Spleen (tissue), 11 donors: ENCODE data around the gene SYCE3. TPM values are rescaled to one million over a fixed set of nuclear protein-coding genes. Genes with fewer than 3 reads are reported as not detected.

Experiments used
- DNase-seq: peaks from one replicate; pipeline ENCODE4 v3.0.0-alpha.2; 2020
- H3K27ac ChIP-seq, 8 donors: fragments of 200-600 bp; sonication (generic) in 7 of 8; 1 replicate in 4 of 8; 2 replicates in 4 of 8; pipeline versions ENCODE4 v1.5.0 to v1.8.0; 2016 to 2021; ENCODE audit warnings: inconsistent platforms in 4 of 8, mild to moderate bottlenecking in 4 of 8, moderate library complexity in 1 of 8
- H3K27me3 ChIP-seq, 7 donors: fragments of 200-600 bp; sonication (generic) in 6 of 7; replicated peaks in 1 of 7; 1 replicate in 4 of 7; 2 replicates in 3 of 7; pipeline versions ENCODE4 v1.5.0 to v1.8.0; 2016 to 2021; ENCODE audit warnings: inconsistent platforms in 3 of 7, mild to moderate bottlenecking in 1 of 7
- H3K36me3 ChIP-seq, 6 donors: fragments of 200-600 bp; sonication (generic) in 5 of 6; 1 replicate in 4 of 6; 2 replicates in 2 of 6; pipeline versions ENCODE4 v1.5.0 to v1.8.0; 2016 to 2021; ENCODE audit warnings: inconsistent platforms in 2 of 6
- H3K4me1 ChIP-seq, 6 donors: fragments of 200-600 bp; sonication (generic) in 5 of 6; 1 replicate in 3 of 6; 2 replicates in 3 of 6; pipeline versions ENCODE4 v1.5.0 to v1.8.0; 2016 to 2021; ENCODE audit warnings: inconsistent platforms in 3 of 6
- H3K4me3 ChIP-seq, 8 donors: fragments of 200-600 bp; sonication (generic) in 7 of 8; 1 replicate in 4 of 8; 2 replicates in 4 of 8; pipeline versions ENCODE4 v1.5.0 to v1.8.0; 2016 to 2021; ENCODE audit warnings: inconsistent platforms in 4 of 8, mild to moderate bottlenecking in 4 of 8, moderate library complexity in 2 of 8
- H3K9me3 ChIP-seq, 8 donors: fragments of 200-600 bp; sonication (generic) in 7 of 8; 1 replicate in 4 of 8; 2 replicates in 4 of 8; pipeline versions ENCODE4 v1.5.0 to v1.8.0; 2016 to 2021; ENCODE audit warnings: inconsistent platforms in 4 of 8
- POLR2A ChIP-seq, 3 donors: fragments of 450-650 bp; IDR thresholded peaks; one replicate each; pipeline ENCODE4 v1.5.1; 2017; ENCODE audit warnings: antibody characterized with exemption in 3 of 3, mild to moderate bottlenecking in 1 of 3
- POLR2AphosphoS5 ChIP-seq, 3 donors: sonication (generic); formaldehyde crosslinking; IDR thresholded peaks; one replicate each; pipeline ENCODE4 v1.5.1; 2017; ENCODE audit warnings: antibody characterized with exemption in 3 of 3
- WGBS, 5 donors: extraction: QIAGEN DNeasy Blood & Tissue Kit in 3 of 5; methylation state at CpG; one replicate each; pipeline versions ENCODE4 v1.1.5 to v1.1.7; 2013 to 2018; 5-methylcytosine and 5-hydroxymethylcytosine counted together
- intact Hi-C: fragments of 100-400 bp; cut with DNase I; formaldehyde crosslinking; loops from one replicate; pipeline ENCODE4 v1.15.0; 2023; ENCODE audit warnings: low total_unique reads
- polyA plus RNA-seq, 3 donors: library from polyadenylated mRNA; stranded (reverse); fragments of 200-250 nt; gene quantifications; one replicate each; pipeline ENCODE4 v1.2.1, GENCODE V29; 2013
- total RNA-seq, 7 donors: library from RNA; depleted of rRNA in 3 of 7; stranded (reverse); fragments of >200 nt in 3 of 7; fragmentation: NEBNext Ultra II Directional in 4 of 7; extraction: Animal tissue kit (Norgen Biotek cat#: 25700) in 4 of 7; gene quantifications; one replicate each; pipeline versions ENCODE4 v1.1.0 to v1.2.1, GENCODE V29; 2016 to 2021
- TF ChIP-seq, protein P1 (sequence below), 11 experiments: fragments of 200-600 bp in 7 of 11; fragments of 450-650 bp in 4 of 11; sonication (generic) in 4 of 11; IDR thresholded peaks in 8 of 11; conservative IDR thresholded peaks in 3 of 11; 1 replicate in 7 of 11; 2 replicates in 4 of 11; pipeline versions ENCODE4 v1.4.0 to v1.8.0; 2016 to 2021; ENCODE audit warnings: antibody characterized with exemption in 11 of 11, inconsistent platforms in 4 of 11, mild to moderate bottlenecking in 1 of 11
- donor health status: healthy with polysubstance abuse.
- donor health status: DM: no; HTN: no; CAD: no; lungs with moderate emphysema.
- donor health status: DM: no; HTN: no; CAD: no.
- donor health status: Bipolar disorder and iron deficiency.
- donor health status: healthy.
- donor health status: DM: no; HTN: no; CAD: no.
- donor health status: DM: yes; HTN: yes; CAD: no.

SYCE3 gene
- total and polyA plus RNA-seq, 10 donors: 0.50 to 3.0 TPM; not detected in 8

DNA sequence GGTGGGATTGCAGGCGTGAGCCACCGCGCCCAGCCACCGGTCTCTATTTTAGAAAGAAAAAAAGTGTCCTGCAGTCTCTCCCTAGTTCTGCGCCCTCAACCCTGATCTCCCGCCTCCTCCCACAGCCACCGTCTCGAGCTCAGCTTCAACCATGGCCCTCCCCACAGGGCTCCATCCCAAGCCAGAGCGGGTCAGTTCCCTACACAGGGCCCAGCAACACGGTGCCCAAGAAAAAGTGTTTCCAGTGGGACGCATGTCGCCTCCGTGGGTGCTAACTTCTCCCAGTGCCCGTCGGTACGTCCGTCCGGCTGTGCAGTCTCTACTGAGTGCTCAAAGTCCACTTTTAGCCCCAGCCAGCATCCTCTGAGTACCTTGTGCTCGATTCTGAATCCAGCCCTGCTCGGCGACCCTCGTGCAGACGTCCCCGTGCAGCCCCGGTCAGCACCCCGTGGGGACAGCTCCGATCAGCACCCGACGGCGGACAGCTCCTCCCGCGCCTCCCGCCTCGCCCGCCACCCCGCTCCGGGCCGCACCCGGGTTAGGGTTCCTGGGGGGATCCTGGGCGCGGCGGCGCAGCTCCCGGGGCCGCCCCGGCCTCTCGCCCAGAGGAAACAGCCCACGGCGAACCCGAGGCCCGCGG, 37.2 kb upstream of the SYCE3 start:
- H3K4me1 ChIP-seq: peaks cover 0 to 30% (median 16%) of the 10 kb centered on the region in 6 donors
- peak; percentile 85 for DNase-seq
- TF ChIP-seq, protein P1, sequence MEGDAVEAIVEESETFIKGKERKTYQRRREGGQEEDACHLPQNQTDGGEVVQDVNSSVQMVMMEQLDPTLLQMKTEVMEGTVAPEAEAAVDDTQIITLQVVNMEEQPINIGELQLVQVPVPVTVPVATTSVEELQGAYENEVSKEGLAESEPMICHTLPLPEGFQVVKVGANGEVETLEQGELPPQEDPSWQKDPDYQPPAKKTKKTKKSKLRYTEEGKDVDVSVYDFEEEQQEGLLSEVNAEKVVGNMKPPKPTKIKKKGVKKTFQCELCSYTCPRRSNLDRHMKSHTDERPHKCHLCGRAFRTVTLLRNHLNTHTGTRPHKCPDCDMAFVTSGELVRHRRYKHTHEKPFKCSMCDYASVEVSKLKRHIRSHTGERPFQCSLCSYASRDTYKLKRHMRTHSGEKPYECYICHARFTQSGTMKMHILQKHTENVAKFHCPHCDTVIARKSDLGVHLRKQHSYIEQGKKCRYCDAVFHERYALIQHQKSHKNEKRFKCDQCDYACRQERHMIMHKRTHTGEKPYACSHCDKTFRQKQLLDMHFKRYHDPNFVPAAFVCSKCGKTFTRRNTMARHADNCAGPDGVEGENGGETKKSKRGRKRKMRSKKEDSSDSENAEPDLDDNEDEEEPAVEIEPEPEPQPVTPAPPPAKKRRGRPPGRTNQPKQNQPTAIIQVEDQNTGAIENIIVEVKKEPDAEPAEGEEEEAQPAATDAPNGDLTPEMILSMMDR (IDR thresholded peaks at IDR 0.05 in 8 of 11, conservative IDR thresholded peaks at IDR 0.05 in 3 of 11): no peak
- TF ChIP-seq POLR2A (IDR thresholded peaks at IDR 0.05): no peak
- peak in 2 of 3 donors; percentile 14 to 68 for TF ChIP-seq POLR2AphosphoS5 (IDR thresholded peaks at IDR 0.05)

DNA sequence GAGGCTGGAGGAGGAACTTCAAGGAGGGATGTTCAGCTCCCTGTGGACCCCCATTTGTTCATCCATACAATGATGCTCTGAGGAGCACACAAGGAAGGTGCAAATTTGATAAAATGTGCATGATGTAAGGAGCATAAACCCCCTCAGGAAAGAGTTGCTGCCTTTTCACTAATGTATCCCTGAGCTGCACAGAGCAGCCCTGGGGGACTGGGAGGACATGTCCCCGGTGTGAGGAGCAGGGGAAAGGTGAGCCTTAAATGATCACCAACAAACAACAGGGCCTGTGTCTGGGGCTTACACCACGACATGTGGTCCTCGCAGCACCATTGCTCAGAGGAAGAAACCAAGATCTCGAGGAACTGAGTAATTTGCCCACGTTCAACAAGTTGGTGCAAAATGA, 34.4 kb upstream of the SYCE3 start:
- Histone ChIP-seq H3K36me3 (peaks cover 0 to 5% (median 0%) of the 10 kb centered on the region in 6 donors), H3K27ac (no peak overlapping the region), H3K27me3 (peaks cover 5 to 41% (median 22%) of the 10 kb centered on the region in 7 donors), H3K9me3 (no peaks in the 10 kb centered on the region), H3K4me3 (no peak overlapping the region), H3K4me1 (peaks cover 0 to 20% (median 16%) of the 10 kb centered on the region in 6 donors)
- intact Hi-C loops: no loop called here
- no peak for DNase-seq
- 85 to 96% (median 90%) methylated on average over 5 of the region's 5 CpGs for WGBS, 5 donors
- TF ChIP-seq, protein P1 (IDR thresholded peaks at IDR 0.05 in 8 of 11, conservative IDR thresholded peaks at IDR 0.05 in 3 of 11): no peak
- no peak for TF ChIP-seq POLR2A (IDR thresholded peaks at IDR 0.05)
- TF ChIP-seq POLR2AphosphoS5 (IDR thresholded peaks at IDR 0.05): no peak

More for the DNA sequence above, 37.2 kb upstream of the SYCE3 start:
- Histone ChIP-seq H3K4me3 (peak overlapping the region in 7 of 8 donors; percentile 25 to 71 (median 50)), H3K27ac (no peak overlapping the region), H3K27me3 (peaks cover 5 to 69% (median 48%) of the 10 kb centered on the region in 7 donors), H3K9me3 (no peaks in the 10 kb centered on the region), H3K36me3 (peaks cover 0 to 5% (median 0%) of the 10 kb centered on the region in 6 donors)
- intact Hi-C loops: no loop called here
- whole genome bisulfite sequencing, 5 donors: 15 to 27% (median 24%) methylated on average over 28 to 52 of the region's 52 CpGs

DNA sequence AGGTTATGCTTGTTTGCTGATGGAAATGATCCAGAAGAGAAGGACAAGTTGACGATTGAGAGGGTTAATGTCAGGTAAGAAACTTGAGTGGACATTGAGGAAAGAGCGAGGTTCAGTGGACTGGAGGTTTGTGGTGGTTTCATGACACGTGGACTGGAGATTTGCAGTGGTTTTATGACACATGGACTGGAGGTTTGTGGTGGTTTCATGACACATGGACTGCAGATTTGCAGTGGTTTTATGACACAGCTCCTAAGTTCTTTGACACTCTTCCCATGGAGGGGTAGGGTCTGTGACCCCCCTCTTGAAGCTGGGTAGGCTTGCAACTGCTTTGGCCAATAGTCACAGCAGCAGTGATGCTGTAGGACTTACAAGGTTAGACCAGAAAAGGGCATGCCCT, 32.5 kb upstream of the SYCE3 start:
- H3K9me3 ChIP-seq: no peaks in the 10 kb centered on the region
- peaks cover 5 to 22% (median 10%) of the 10 kb centered on the region in 7 donors for H3K27me3 ChIP-seq
- H3K36me3 ChIP-seq: peaks cover 0 to 5% (median 0%) of the 10 kb centered on the region in 6 donors
- H3K4me1 ChIP-seq: peaks cover 0 to 6% (median 5%) of the 10 kb centered on the region in 6 donors
- TF ChIP-seq POLR2A (IDR thresholded peaks at IDR 0.05): no peak
- TF ChIP-seq POLR2AphosphoS5 (IDR thresholded peaks at IDR 0.05): no peak
- TF ChIP-seq, protein P1 (IDR thresholded peaks at IDR 0.05 in 8 of 11, conservative IDR thresholded peaks at IDR 0.05 in 3 of 11): no peak
- intact Hi-C loops: no loop called here
- H3K27ac ChIP-seq: no peak overlapping the region
- no peak for DNase-seq
- 81 to 92% (median 86%) methylated on average over 3 of the region's 3 CpGs for WGBS, 5 donors
- no peak overlapping the region for H3K4me3 ChIP-seq

DNA sequence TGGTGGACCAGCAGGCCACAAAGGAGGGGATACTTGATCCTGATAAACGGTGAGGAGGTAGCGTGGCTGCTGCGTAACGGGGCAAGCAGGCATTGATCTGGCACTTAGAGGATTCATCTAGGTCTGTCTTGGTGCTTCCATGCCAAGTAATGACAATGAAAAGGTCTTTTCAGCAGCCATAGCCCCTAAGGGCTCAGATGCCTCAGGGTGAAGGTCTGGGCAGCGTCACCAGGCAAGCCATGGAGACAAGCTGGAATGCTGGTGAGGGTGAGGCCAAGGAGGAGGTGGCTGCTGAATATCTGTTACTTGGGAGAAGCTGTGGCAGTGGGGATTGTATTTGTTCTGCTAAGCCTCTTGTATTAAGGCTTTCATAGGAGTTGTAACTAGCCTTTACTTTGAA, 24.7 kb upstream of the SYCE3 start:
- intact Hi-C loops: no loop called here
- Histone ChIP-seq H3K4me1 (peaks cover 3 to 16% (median 10%) of the 10 kb centered on the region in 6 donors), H3K27me3 (no peaks in the 10 kb centered on the region), H3K36me3 (no peaks in the 10 kb centered on the region), H3K27ac (no peak overlapping the region), H3K4me3 (no peak overlapping the region), H3K9me3 (no peaks in the 10 kb centered on the region)
- WGBS, 5 donors: 95 to 98% (median 97%) methylated on average over 5 of the region's 5 CpGs
- peak; percentile 37 for DNase-seq
- TF ChIP-seq POLR2AphosphoS5 (IDR thresholded peaks at IDR 0.05) (no peak), POLR2A (IDR thresholded peaks at IDR 0.05) (no peak)
- TF ChIP-seq, protein P1 (IDR thresholded peaks at IDR 0.05 in 8 of 11, conservative IDR thresholded peaks at IDR 0.05 in 3 of 11): no peak
